GM12878 (cell line): Measurements from ENCODE around the gene TDRD5. TPM values are rescaled to one million over a fixed set of nuclear protein-coding genes. Genes with fewer than 3 reads are reported as not detected.

Experiments
- ATAC-seq: fragments of 200-7000 bp; cut with Tn5 transposase; 3 replicates; pipeline ENCODE4 v1.9.1; 2020; ENCODE audit warnings: mild to moderate bottlenecking, moderate library complexity
- BruUV-seq: library from RNA; stranded (reverse); fragments of 400-500 nt; replicated peaks from 2 replicates; lab custom pipeline; 2021; lab: Mats Ljungman, UMichigan
- CTCF ChIA-PET: fragments of 300-600 bp; sonication (Branson Sonifier 250); formaldehyde crosslinking; extraction: SDS; loops from one replicate; lab custom pipeline; 2021; ENCODE audit warnings: inconsistent platforms; lab: Yijun Ruan, JAX
- POLR2A ChIA-PET: fragments of 350-600 bp; formaldehyde crosslinking; extraction: SDS; loops from one replicate; lab custom pipeline; 2021; ENCODE audit warnings: inconsistent platforms; lab: Charles Lee
- RAD21 ChIA-PET: fragments of 300-600 bp; sonication (Branson Sonifier 250); formaldehyde crosslinking; loops from one replicate; lab custom pipeline; 2023; ENCODE audit warnings: antibody characterized with exemption; ENCODE audit not compliant: unreplicated experiment; lab: Charles Lee
- SMC1A ChIA-PET: fragments of 300-600 bp; sonication (Branson Sonifier 250); formaldehyde crosslinking; loops from one replicate; lab custom pipeline; 2023; ENCODE audit not compliant: unreplicated experiment, uncharacterized antibody; lab: Charles Lee
- DNase-seq: peaks from one replicate; pipeline ENCODE4 v3.0.0-alpha.2; 2011; ENCODE audit warnings: low read depth, low spot score
- FAIRE-seq: peaks from 3 replicates; lab custom pipeline; 2011; peaks lifted over from hg19 to GRCh38; lab: Jason Lieb, UNC
- H2AFZ ChIP-seq: 2 replicates; pipeline ENCODE4 v1.6.0; 2011; ENCODE audit warnings: low read depth, low read length, control low read depth; ENCODE audit not compliant: control insufficient read depth
- H3K27ac ChIP-seq: 2 replicates; pipeline ENCODE4 v1.5.1; 2011; ENCODE audit warnings: control low read depth; ENCODE audit not compliant: control insufficient read depth, insufficient read depth
- H3K27me3 ChIP-seq, 2 experiments: replicated peaks in 1 of 2; 2 replicates each; pipeline versions ENCODE4 v1.6.0 to v1.6.1; 2011; ENCODE audit warnings: low read length in 1 of 2; ENCODE audit not compliant: control insufficient read depth in 2 of 2, insufficient read depth in 2 of 2
- H3K36me3 ChIP-seq, 2 experiments: 2 replicates each; pipeline ENCODE4 v1.5.1; 2011; ENCODE audit warnings: low read length in 1 of 2; ENCODE audit not compliant: control insufficient read depth in 2 of 2, insufficient read depth in 2 of 2
- H3K4me1 ChIP-seq: 2 replicates; pipeline ENCODE4 v1.6.1; 2011; ENCODE audit warnings: mild to moderate bottlenecking, low read length, moderate library complexity, mixed read lengths; ENCODE audit not compliant: control insufficient read depth, insufficient read depth
- H3K4me2 ChIP-seq: 2 replicates; pipeline ENCODE4 v1.6.0; 2011; ENCODE audit warnings: control low read depth; ENCODE audit not compliant: control insufficient read depth, insufficient read depth
- H3K4me3 ChIP-seq: fragments of 200-600 bp; sonication (generic); 2 replicates; pipeline ENCODE4 v1.5.1; 2016
- H3K79me2 ChIP-seq: 2 replicates; pipeline ENCODE4 v1.6.0; 2011; ENCODE audit warnings: low read length; ENCODE audit not compliant: control insufficient read depth, insufficient read depth
- H3K9ac ChIP-seq: 2 replicates; pipeline ENCODE4 v1.8.0; 2011; ENCODE audit warnings: low read length, control low read depth, mixed read lengths; ENCODE audit not compliant: control insufficient read depth, insufficient read depth
- H3K9me3 ChIP-seq: replicated peaks from 3 replicates; pipeline ENCODE4 v1.5.1; 2011; ENCODE audit warnings: mild to moderate bottlenecking, low read length; ENCODE audit not compliant: control insufficient read depth, insufficient read depth
- H4K20me1 ChIP-seq: 2 replicates; pipeline ENCODE4 v1.6.0; 2011; ENCODE audit not compliant: control insufficient read depth, insufficient read depth
- BHLHE40 ChIP-seq, 2 experiments: fragments of 450-650 bp in 1 of 2; IDR thresholded peaks; 2 replicates each; pipeline ENCODE4 v1.6.1; 2011 to 2017; ENCODE audit warnings: low read depth in 2 of 2, borderline replicate concordance in 1 of 2, improper control_type of control experiment in 1 of 2, low read length in 1 of 2, mild to moderate bottlenecking in 1 of 2
- CBX3 ChIP-seq: fragments of 200-600 bp; sonication (generic); IDR thresholded peaks from 2 replicates; pipeline ENCODE4 v1.6.1; 2016; ENCODE audit warnings: low read depth, borderline replicate concordance
- SPI1 ChIP-seq: IDR thresholded peaks from 2 replicates; pipeline ENCODE4 v1.6.1; 2011; ENCODE audit warnings: low read depth, mild to moderate bottlenecking, low read length, moderate library complexity, borderline replicate concordance; ENCODE audit not compliant: insufficient read depth
- TCF3 ChIP-seq: IDR thresholded peaks from 2 replicates; pipeline ENCODE4 v1.6.1; 2012; ENCODE audit warnings: low read depth, mild to moderate bottlenecking, low read length, borderline replicate concordance; ENCODE audit not compliant: insufficient read depth
- WGBS: methylation state at CpG from one replicate; pipeline ENCODE4 v1.1.6; 2016; ENCODE audit warnings: low lambda C conversion rate; ENCODE audit not compliant: insufficient replicate concordance, insufficient coverage; ENCODE audit errors: missing lambda C conversion rate; 5-methylcytosine and 5-hydroxymethylcytosine counted together
- in situ Hi-C: fragments of 300-500 bp; cut with MboI; formaldehyde crosslinking; loops from 9 replicates; pipeline ENCODE4 v1.14.3; 2018; ENCODE audit warnings: mixed read lengths
- intact Hi-C: fragments of 100-400 bp; cut with micrococcal nuclease; formaldehyde crosslinking; loops from one replicate; pipeline ENCODE4 v1.14.2; 2022; ENCODE audit not compliant: unreplicated experiment
- polyA plus RNA-seq, 11 experiments: library from polyadenylated mRNA; depleted of rRNA in 4 of 11; unstranded in 6 of 11; stranded (reverse) in 5 of 11; fragments of >200 nt; fragmentation: Nextera tagmentation in 4 of 11; fragmentation: Illumina TruSeq in 1 of 11; extraction: Ambion mirVana in 4 of 11; extraction: Trizol in 1 of 11; gene quantifications; 1 replicate in 1 of 11; 2 replicates in 10 of 11; pipeline versions ENCODE4 v1.2.1 to v1.2.3, GENCODE V29; 2011 to 2016; ENCODE audit warnings: inconsistent platforms in 2 of 11, missing spikeins in 2 of 11, low read depth in 1 of 11
- total RNA-seq, 4 experiments: library from RNA; depleted of rRNA in 3 of 4; stranded (reverse); fragments of >200 nt in 3 of 4; fragmentation: Illumina TruSeq in 1 of 4; extraction: Trizol in 1 of 4; gene quantifications; 2 replicates each; pipeline versions ENCODE4 v1.2.1 to v1.2.3, GENCODE V29; 2013 to 2021
- TF ChIP-seq, protein P1 (sequence below): fragments of 450-650 bp; IDR thresholded peaks from 2 replicates; pipeline ENCODE4 v1.6.1; 2016; ENCODE audit warnings: mild to moderate bottlenecking, moderate library complexity, borderline replicate concordance
- TF ChIP-seq, protein P2 (sequence below): IDR thresholded peaks from 2 replicates; pipeline ENCODE4 v1.6.1; 2012; ENCODE audit warnings: mild to moderate bottlenecking, low read depth, low read length
- TF ChIP-seq, protein P3 (sequence below): IDR thresholded peaks from 2 replicates; pipeline ENCODE4 v1.6.1; 2012; ENCODE audit warnings: low read depth, low read length, improper control_type of control experiment

TDRD5 gene
- total and polyA plus RNA-seq, 10 of the 15 experiments (the other 5 are each of a cell fraction or from before 2014, with no cell fraction given), result 0.01 TPM; not detected in 9

DNA sequence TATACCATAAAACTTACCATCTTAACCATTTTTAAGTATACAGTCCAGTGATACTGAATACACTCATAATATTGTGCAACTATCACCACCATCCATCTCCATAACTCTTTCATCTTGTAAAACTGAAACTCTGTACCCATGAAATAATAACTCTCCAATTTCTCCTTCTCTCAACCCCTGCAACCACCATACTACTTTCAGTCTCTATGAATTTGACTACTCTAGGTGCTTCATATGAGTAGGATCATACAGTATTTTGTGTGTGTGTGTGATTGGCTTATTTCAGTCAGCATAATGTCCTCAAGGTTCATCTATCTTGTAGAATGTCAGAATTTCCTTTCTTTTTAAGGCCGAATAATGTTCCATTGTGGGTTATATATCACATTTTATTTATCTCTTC lies 33.6 kb upstream of the TDRD5 start (continued):
- TF ChIP-seq, protein P1, sequence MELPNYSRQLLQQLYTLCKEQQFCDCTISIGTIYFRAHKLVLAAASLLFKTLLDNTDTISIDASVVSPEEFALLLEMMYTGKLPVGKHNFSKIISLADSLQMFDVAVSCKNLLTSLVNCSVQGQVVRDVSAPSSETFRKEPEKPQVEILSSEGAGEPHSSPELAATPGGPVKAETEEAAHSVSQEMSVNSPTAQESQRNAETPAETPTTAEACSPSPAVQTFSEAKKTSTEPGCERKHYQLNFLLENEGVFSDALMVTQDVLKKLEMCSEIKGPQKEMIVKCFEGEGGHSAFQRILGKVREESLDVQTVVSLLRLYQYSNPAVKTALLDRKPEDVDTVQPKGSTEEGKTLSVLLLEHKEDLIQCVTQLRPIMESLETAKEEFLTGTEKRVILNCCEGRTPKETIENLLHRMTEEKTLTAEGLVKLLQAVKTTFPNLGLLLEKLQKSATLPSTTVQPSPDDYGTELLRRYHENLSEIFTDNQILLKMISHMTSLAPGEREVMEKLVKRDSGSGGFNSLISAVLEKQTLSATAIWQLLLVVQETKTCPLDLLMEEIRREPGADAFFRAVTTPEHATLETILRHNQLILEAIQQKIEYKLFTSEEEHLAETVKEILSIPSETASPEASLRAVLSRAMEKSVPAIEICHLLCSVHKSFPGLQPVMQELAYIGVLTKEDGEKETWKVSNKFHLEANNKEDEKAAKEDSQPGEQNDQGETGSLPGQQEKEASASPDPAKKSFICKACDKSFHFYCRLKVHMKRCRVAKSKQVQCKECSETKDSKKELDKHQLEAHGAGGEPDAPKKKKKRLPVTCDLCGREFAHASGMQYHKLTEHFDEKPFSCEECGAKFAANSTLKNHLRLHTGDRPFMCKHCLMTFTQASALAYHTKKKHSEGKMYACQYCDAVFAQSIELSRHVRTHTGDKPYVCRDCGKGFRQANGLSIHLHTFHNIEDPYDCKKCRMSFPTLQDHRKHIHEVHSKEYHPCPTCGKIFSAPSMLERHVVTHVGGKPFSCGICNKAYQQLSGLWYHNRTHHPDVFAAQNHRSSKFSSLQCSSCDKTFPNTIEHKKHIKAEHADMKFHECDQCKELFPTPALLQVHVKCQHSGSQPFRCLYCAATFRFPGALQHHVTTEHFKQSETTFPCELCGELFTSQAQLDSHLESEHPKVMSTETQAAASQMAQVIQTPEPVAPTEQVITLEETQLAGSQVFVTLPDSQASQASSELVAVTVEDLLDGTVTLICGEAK, result no peak
- TF ChIP-seq, all 136 proteins: peak for 0

DNA sequence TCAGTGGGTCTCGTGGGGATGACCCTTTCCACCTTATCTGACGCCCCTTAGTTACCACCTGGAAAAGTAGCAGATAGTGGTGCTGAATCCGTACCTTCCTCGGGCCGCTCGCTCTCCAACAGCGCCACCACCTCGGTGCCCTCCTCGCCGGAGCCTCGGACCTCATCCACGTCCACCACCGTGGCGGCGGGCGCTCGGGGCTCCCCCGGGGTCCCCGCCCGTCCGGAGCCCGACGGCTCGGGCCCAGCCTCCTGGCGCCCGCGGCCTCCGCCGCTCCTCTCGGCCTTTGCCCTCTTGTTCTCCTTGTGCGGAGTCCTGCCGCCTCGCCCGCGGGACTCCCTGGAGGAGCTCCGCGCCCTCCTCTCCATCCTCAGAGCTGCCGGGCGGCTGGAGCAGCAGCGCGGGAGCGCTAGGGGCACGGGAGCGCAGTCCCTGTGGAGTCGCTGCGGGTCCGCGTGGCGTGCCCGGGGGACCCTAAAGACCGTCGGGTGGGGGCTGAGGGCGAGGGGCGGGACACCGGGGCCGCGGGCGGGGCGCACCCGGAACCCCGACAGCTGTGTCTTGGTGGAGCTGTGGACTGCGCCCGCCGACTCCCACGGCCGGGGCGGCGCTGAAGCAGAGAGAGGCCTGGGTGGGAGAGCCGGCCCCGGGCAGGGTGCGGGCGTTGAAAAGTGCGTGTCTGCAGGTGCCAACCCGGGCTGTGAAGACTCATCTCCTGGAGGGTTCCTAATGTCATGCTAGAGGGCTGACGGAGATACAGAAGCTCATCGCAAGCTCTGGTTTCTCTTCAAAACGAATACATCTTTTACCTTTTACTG lies 15.9 kb upstream of the TDRD5 start, which contains the start of gene NPHS2:
Gene NPHS2 (minus strand): TSS at position 452 of the 818 bp plus-strand sequence. CDS start 84 bp downstream, at position 368.
- Histone ChIP-seq H3K27ac (no peak within 1 kb of the TSS), H2AFZ (no peak within 1 kb of the TSS), H4K20me1 (no peaks in the 10 kb centered on the region), H3K9me3 (no peaks in the 10 kb centered on the region), H3K9ac (no peak within 1 kb of the TSS), H3K79me2 (no peaks in the 10 kb centered on the region), H3K27me3 (no peaks in the 10 kb centered on the region; a peak in 4 of 4 replicates), H3K4me3 (no peak within 1 kb of the TSS), H3K4me1 (no peaks in the 10 kb centered on the region), H3K36me3 (no peaks in the 10 kb centered on the region), H3K4me2 (no peak within 1 kb of the TSS)
- ChIA-PET CTCF (no interaction called here), POLR2A (no interaction called here), RAD21 (no interaction called here), SMC1A (no interaction called here)
- DNase-seq, result no peak
- no TSS peak for BruUV-seq
- in situ Hi-C loops (no loop called here), intact Hi-C loops (no loop called here)
- no peak for FAIRE-seq
- ATAC-seq, result no peak
- 27% methylated on average over 41 of the region's 77 CpGs for WGBS
- TF ChIP-seq, protein P2, sequence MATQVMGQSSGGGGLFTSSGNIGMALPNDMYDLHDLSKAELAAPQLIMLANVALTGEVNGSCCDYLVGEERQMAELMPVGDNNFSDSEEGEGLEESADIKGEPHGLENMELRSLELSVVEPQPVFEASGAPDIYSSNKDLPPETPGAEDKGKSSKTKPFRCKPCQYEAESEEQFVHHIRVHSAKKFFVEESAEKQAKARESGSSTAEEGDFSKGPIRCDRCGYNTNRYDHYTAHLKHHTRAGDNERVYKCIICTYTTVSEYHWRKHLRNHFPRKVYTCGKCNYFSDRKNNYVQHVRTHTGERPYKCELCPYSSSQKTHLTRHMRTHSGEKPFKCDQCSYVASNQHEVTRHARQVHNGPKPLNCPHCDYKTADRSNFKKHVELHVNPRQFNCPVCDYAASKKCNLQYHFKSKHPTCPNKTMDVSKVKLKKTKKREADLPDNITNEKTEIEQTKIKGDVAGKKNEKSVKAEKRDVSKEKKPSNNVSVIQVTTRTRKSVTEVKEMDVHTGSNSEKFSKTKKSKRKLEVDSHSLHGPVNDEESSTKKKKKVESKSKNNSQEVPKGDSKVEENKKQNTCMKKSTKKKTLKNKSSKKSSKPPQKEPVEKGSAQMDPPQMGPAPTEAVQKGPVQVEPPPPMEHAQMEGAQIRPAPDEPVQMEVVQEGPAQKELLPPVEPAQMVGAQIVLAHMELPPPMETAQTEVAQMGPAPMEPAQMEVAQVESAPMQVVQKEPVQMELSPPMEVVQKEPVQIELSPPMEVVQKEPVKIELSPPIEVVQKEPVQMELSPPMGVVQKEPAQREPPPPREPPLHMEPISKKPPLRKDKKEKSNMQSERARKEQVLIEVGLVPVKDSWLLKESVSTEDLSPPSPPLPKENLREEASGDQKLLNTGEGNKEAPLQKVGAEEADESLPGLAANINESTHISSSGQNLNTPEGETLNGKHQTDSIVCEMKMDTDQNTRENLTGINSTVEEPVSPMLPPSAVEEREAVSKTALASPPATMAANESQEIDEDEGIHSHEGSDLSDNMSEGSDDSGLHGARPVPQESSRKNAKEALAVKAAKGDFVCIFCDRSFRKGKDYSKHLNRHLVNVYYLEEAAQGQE, result no peak
- no peak for TF ChIP-seq CBX3
- no peak for TF ChIP-seq BHLHE40 (IDR thresholded peaks at IDR 0.05; ENCODE audit: borderline replicate concordance in 1 of 2, low read depth in 2 of 2, low read length in 1 of 2)
- no peak for TF ChIP-seq SPI1
- TF ChIP-seq, protein P3, sequence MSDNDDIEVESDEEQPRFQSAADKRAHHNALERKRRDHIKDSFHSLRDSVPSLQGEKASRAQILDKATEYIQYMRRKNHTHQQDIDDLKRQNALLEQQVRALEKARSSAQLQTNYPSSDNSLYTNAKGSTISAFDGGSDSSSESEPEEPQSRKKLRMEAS, result no peak
- TF ChIP-seq TCF3, result no peak
